H1 (cell line): ENCODE measurements around the gene FRZB. TPM values are rescaled to one million over a fixed set of nuclear protein-coding genes. Genes with fewer than 3 reads are reported as not detected.

Source experiments
- CTCF ChIA-PET: fragments of 300-600 bp; sonication (Branson Sonifier 250); formaldehyde crosslinking; loops from one replicate; lab custom pipeline; 2021; ENCODE audit not compliant: partially characterized antibody; lab: Charles Lee
- POLR2A ChIA-PET: fragments of 300-600 bp; sonication (Branson Sonifier 250); formaldehyde crosslinking; loops from one replicate; lab custom pipeline; 2021; ENCODE audit warnings: inconsistent platforms; ENCODE audit not compliant: partially characterized antibody; lab: Charles Lee
- DNase-seq, 2 experiments: peaks; one replicate each; pipeline versions ENCODE4 v3.0.0 to v3.0.0-alpha.2; 2010 to 2022; ENCODE audit warnings: low spot score in 2 of 2, low read depth in 1 of 2, mixed read lengths in 1 of 2
- FAIRE-seq: peaks from 2 replicates; lab custom pipeline; 2011; peaks lifted over from hg19 to GRCh38; lab: Jason Lieb, UNC
- H2AFZ ChIP-seq: 2 replicates; pipeline ENCODE4 v1.8.1; 2012; ENCODE audit warnings: low read length, inconsistent platforms
- H2AK5ac ChIP-seq: 2 replicates; pipeline ENCODE4 v1.6.1; 2013; ENCODE audit warnings: low read depth, low read length
- H2BK120ac ChIP-seq: replicated peaks from 2 replicates; pipeline ENCODE3; 2013; ENCODE audit warnings: low read depth, low read length, inconsistent platforms
- H2BK12ac ChIP-seq: 2 replicates; pipeline ENCODE4 v1.6.1; 2013; ENCODE audit warnings: low read depth, low read length
- H2BK15ac ChIP-seq: 2 replicates; pipeline ENCODE4 v1.6.1; 2013; ENCODE audit warnings: low read length
- H2BK20ac ChIP-seq: 2 replicates; pipeline ENCODE4 v1.6.1; 2013; ENCODE audit warnings: low read length
- H2BK5ac ChIP-seq: 2 replicates; pipeline ENCODE4 v1.6.1; 2013; ENCODE audit warnings: low read depth, low read length
- H3K14ac ChIP-seq: 2 replicates; pipeline ENCODE4 v1.6.1; 2013; ENCODE audit warnings: inconsistent platforms; ENCODE audit not compliant: insufficient read length
- H3K18ac ChIP-seq: 2 replicates; pipeline ENCODE4 v1.6.1; 2013; ENCODE audit warnings: low read length; ENCODE audit errors: extremely low read depth
- H3K23ac ChIP-seq: 2 replicates; pipeline ENCODE4 v1.6.1; 2013; ENCODE audit warnings: inconsistent platforms; ENCODE audit not compliant: insufficient read length
- H3K23me2 ChIP-seq: 2 replicates; pipeline ENCODE4 v1.6.1; 2013; ENCODE audit warnings: low read depth, low read length
- H3K27ac ChIP-seq: 2 replicates; pipeline ENCODE4 v1.6.1; 2011; ENCODE audit warnings: low read depth, low read length, inconsistent platforms
- H3K27me3 ChIP-seq, 4 experiments: replicated peaks in 1 of 4; 1 replicate in 1 of 4; 2 replicates in 3 of 4; pipeline versions ENCODE4 v1.6.1 to v1.8.1; 2011 to 2013; ENCODE audit warnings: low read length in 3 of 4, mild to moderate bottlenecking in 3 of 4, inconsistent platforms in 2 of 4, mixed read lengths in 2 of 4, moderate library complexity in 1 of 4; ENCODE audit not compliant: control insufficient read depth in 3 of 4, insufficient read depth in 3 of 4; ENCODE audit errors: extremely low read depth in 1 of 4
- H3K36me3 ChIP-seq, 4 experiments: 2 replicates each; pipeline versions ENCODE4 v1.6.1 to v1.8.1; 2011 to 2013; ENCODE audit warnings: mild to moderate bottlenecking in 4 of 4, low read length in 3 of 4, moderate library complexity in 2 of 4, control low read depth in 1 of 4, inconsistent platforms in 1 of 4; ENCODE audit not compliant: insufficient read depth in 4 of 4, control insufficient read depth in 2 of 4
- H3K4ac ChIP-seq: replicated peaks from 2 replicates; pipeline ENCODE3; 2013; ENCODE audit warnings: low read length, low read depth, mixed read lengths, inconsistent platforms; ENCODE audit not compliant: insufficient read length
- H3K4me1 ChIP-seq, 4 experiments: replicated peaks in 1 of 4; 1 replicate in 1 of 4; 2 replicates in 3 of 4; pipeline versions ENCODE4 v1.6.1 to v1.8.1; 2011 to 2013; ENCODE audit warnings: low read length in 3 of 4, inconsistent platforms in 2 of 4, mixed read lengths in 1 of 4; ENCODE audit not compliant: insufficient read depth in 4 of 4, control insufficient read depth in 3 of 4
- H3K4me2 ChIP-seq, 2 experiments: 2 replicates each; pipeline versions ENCODE4 v1.6.1 to v1.8.1; 2011 to 2013; ENCODE audit warnings: low read depth in 2 of 2, low read length in 2 of 2, control low read depth in 1 of 2, inconsistent platforms in 1 of 2, mild to moderate bottlenecking in 1 of 2; ENCODE audit not compliant: insufficient read depth in 1 of 2
- H3K4me3 ChIP-seq, 4 experiments: fragments of 200-600, 300-600 bp in 1 of 4; sonication (generic), shearing (Covaris generic), sonication (Bioruptor Twin) in 1 of 4; 2 replicates each; pipeline versions ENCODE4 v1.5.1 to v1.8.1; 2011 to 2016; ENCODE audit warnings: low read length in 4 of 4, low read depth in 3 of 4, control low read depth in 2 of 4, inconsistent platforms in 2 of 4, mild to moderate bottlenecking in 2 of 4, mixed read lengths in 1 of 4, moderate library complexity in 1 of 4; ENCODE audit not compliant: insufficient read depth in 2 of 4; ENCODE audit errors: extremely low read depth in 1 of 4
- H3K56ac ChIP-seq: replicated peaks from 2 replicates; pipeline ENCODE3; 2013; ENCODE audit warnings: low read depth, mild to moderate bottlenecking, mixed read lengths, low read length, inconsistent platforms; ENCODE audit not compliant: insufficient read length
- H3K79me1 ChIP-seq: 2 replicates; pipeline ENCODE4 v1.6.1; 2013; ENCODE audit warnings: low read depth, low read length, control low read depth
- H3K79me2 ChIP-seq, 2 experiments: 2 replicates each; pipeline versions ENCODE4 v1.6.1 to v1.8.1; 2012 to 2013; ENCODE audit warnings: low read length in 2 of 2, mild to moderate bottlenecking in 2 of 2, inconsistent platforms in 1 of 2; ENCODE audit not compliant: insufficient read depth in 2 of 2, control insufficient read depth in 1 of 2
- H3K9ac ChIP-seq, 4 experiments: replicated peaks in 1 of 4; 1 replicate in 1 of 4; 2 replicates in 3 of 4; pipeline versions ENCODE4 v1.6.1 to v1.8.1; 2011 to 2013; ENCODE audit warnings: low read depth in 3 of 4, low read length in 3 of 4, control low read depth in 2 of 4, mild to moderate bottlenecking in 2 of 4, moderate library complexity in 2 of 4, inconsistent platforms in 1 of 4; ENCODE audit errors: extremely low read depth in 1 of 4
- H3K9me3 ChIP-seq, 2 experiments: 2 replicates each; pipeline versions ENCODE4 v1.6.1 to v1.8.1; 2012 to 2013; ENCODE audit warnings: mild to moderate bottlenecking in 2 of 2, moderate library complexity in 2 of 2, control low read depth in 1 of 2, inconsistent platforms in 1 of 2, low read depth in 1 of 2, low read length in 1 of 2, mixed read lengths in 1 of 2; ENCODE audit not compliant: insufficient read depth in 2 of 2
- H4K20me1 ChIP-seq, 2 experiments: replicated peaks in 1 of 2; 2 replicates each; pipeline versions ENCODE3 to v1.8.1; 2011 to 2013; ENCODE audit warnings: inconsistent platforms in 2 of 2, low read length in 2 of 2, mild to moderate bottlenecking in 1 of 2; ENCODE audit not compliant: insufficient read depth in 2 of 2, control insufficient read depth in 1 of 2
- H4K5ac ChIP-seq: 2 replicates; pipeline ENCODE4 v1.6.1; 2013; ENCODE audit warnings: low read length, low read depth, mixed read lengths, inconsistent platforms; ENCODE audit not compliant: insufficient read length
- H4K8ac ChIP-seq: 2 replicates; pipeline ENCODE4 v1.8.0; 2013; ENCODE audit warnings: mild to moderate bottlenecking, moderate library complexity, low read length, inconsistent platforms; ENCODE audit not compliant: insufficient read depth; ENCODE audit errors: extremely low read depth
- H4K91ac ChIP-seq: replicated peaks from 2 replicates; pipeline ENCODE3; 2013; ENCODE audit warnings: low read length, mixed read lengths, inconsistent platforms; ENCODE audit not compliant: insufficient read length
- ASH2L ChIP-seq: fragments of 200-600, 300-600 bp; sonication (generic); IDR thresholded peaks from one replicate; pipeline ENCODE4 v1.7.1; 2017; ENCODE audit warnings: low read length
- EP300 ChIP-seq, 2 experiments: IDR thresholded peaks; 1 replicate in 1 of 2; 2 replicates in 1 of 2; pipeline ENCODE4 v1.6.1; 2011 to 2012; ENCODE audit warnings: low read depth in 2 of 2, low read length in 2 of 2, mild to moderate bottlenecking in 2 of 2, borderline replicate concordance in 1 of 2, inconsistent platforms in 1 of 2, moderate library complexity in 1 of 2
- FOSL1 ChIP-seq: IDR thresholded peaks from 2 replicates; pipeline ENCODE4 v1.6.1; 2011; ENCODE audit warnings: mild to moderate bottlenecking, low read depth, low read length, moderate library complexity; ENCODE audit not compliant: insufficient read depth
- KDM1A ChIP-seq: fragments of 200-600, 300-600 bp; sonication (generic); IDR thresholded peaks from 2 replicates; pipeline ENCODE4 v1.7.1; 2016; ENCODE audit warnings: mild to moderate bottlenecking, low read length, borderline replicate concordance
- MAFK ChIP-seq: IDR thresholded peaks from 2 replicates; pipeline ENCODE4 v1.6.1; 2012; ENCODE audit warnings: low read depth, mild to moderate bottlenecking, improper control_type of control experiment, low read length
- NANOG ChIP-seq: IDR thresholded peaks from 2 replicates; pipeline ENCODE4 v1.6.1; 2011; ENCODE audit warnings: low read length, low read depth, mild to moderate bottlenecking, inconsistent platforms; ENCODE audit not compliant: insufficient read depth, poor library complexity, severe bottlenecking
- RNF2 ChIP-seq: fragments of 200-900, 300-1000 bp; sonication (generic); IDR thresholded peaks from 2 replicates; pipeline ENCODE4 v1.7.1; 2016; ENCODE audit warnings: borderline replicate concordance, low read depth, mild to moderate bottlenecking, antibody characterized with exemption, low read length; ENCODE audit not compliant: poor library complexity, severe bottlenecking; ENCODE audit errors: missing control alignments
- SIN3A ChIP-seq, 2 experiments: IDR thresholded peaks in 1 of 2; conservative IDR thresholded peaks in 1 of 2; 2 replicates each; pipeline ENCODE4 v1.6.1; 2011 to 2012; ENCODE audit warnings: low read length in 2 of 2, improper control_type of control experiment in 1 of 2, low read depth in 1 of 2, mild to moderate bottlenecking in 1 of 2
- SUZ12 ChIP-seq: fragments of 200-600 bp; sonication (generic); IDR thresholded peaks from 2 replicates; pipeline ENCODE4 v1.6.1; 2012; ENCODE audit warnings: mild to moderate bottlenecking, inconsistent platforms, low read length, moderate library complexity, mixed read lengths
- USF2 ChIP-seq: IDR thresholded peaks from 2 replicates; pipeline ENCODE4 v1.6.1; 2011; ENCODE audit warnings: low read length, improper control_type of control experiment
- WGBS, 2 experiments: shearing (Covaris generic) in 1 of 2; methylation state at CpG; one replicate each; pipeline versions ENCODE4 v1.1.6 to v1.1.7; 2013 to 2015; ENCODE audit warnings: low lambda C conversion rate in 2 of 2, mixed read lengths in 2 of 2, inconsistent platforms in 1 of 2, low coverage in 1 of 2, missing lambda C conversion rate in 1 of 2; ENCODE audit not compliant: insufficient replicate concordance in 2 of 2, insufficient coverage in 1 of 2, insufficient read length in 1 of 2; ENCODE audit errors: extremely low coverage in 1 of 2, missing lambda C conversion rate in 1 of 2; 5-methylcytosine and 5-hydroxymethylcytosine counted together
- polyA plus RNA-seq, 7 experiments: library from polyadenylated mRNA; depleted of rRNA in 3 of 7; stranded (reverse) in 5 of 7; unstranded in 2 of 7; fragments of >200 nt in 5 of 7; fragments of 200-250 nt in 2 of 7; gene quantifications; 1 replicate in 5 of 7; 2 replicates in 1 of 7; 4 replicates in 1 of 7; pipeline versions ENCODE4 v1.2.1 to v1.2.3, GENCODE V29; 2011 to 2013; ENCODE audit warnings: missing spikeins in 2 of 7, mixed read lengths in 2 of 7
- total RNA-seq: library from RNA; stranded (reverse); fragmentation: NEBNext Ultra II Directional; extraction: Animal tissue kit (Norgen Biotek cat#: 25700); gene quantifications from 2 replicates; pipeline ENCODE4 v1.2.1, GENCODE V29; 2021

Gene FRZB
- total and polyA plus RNA-seq, 2 of the 8 experiments (the other 6 are each of a cell fraction or from before 2014, with no cell fraction given), result 4.4 to 4.6 TPM

DNA sequence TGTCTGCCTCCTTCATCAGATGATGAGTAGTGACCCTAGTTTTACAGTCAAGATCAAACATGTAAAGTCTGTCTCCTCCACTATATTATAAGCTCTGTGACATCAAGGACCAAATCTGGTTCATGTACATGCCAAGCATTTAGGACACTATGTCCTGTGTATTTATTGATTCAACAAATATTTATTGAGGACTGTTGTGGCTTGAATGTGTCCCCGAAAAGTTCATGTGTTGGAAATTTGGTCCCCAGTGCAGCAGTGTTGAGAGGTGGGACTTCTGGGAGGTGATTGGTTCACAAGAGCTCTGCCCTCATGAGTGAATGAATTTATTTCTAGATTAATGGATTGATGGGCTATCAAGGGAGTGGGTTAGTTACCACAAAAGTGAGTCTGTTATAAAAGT is 46.6 kb upstream of the FRZB start:
- Histone ChIP-seq H3K4me3 (no peak overlapping the region), H3K56ac (no peak overlapping the region), H3K9ac (no peak overlapping the region), H3K27ac (no peak overlapping the region), H3K79me2 (no peaks in the 10 kb centered on the region), H3K9me3 (no peaks in the 10 kb centered on the region), H4K20me1 (no peaks in the 10 kb centered on the region), H3K23ac (no peak overlapping the region), H2BK20ac (no peak overlapping the region), H2BK15ac (no peak overlapping the region), H3K79me1 (no peaks in the 10 kb centered on the region), H4K91ac (no peak overlapping the region), H3K4me2 (no peak overlapping the region), H3K4me1 (no peaks in the 10 kb centered on the region), H3K27me3 (no peaks in the 10 kb centered on the region), H4K8ac (no peak overlapping the region), H2AFZ (no peak overlapping the region), H3K23me2 (no peaks in the 10 kb centered on the region), H2BK120ac (no peak overlapping the region), H2BK12ac (no peak overlapping the region), H4K5ac (no peak overlapping the region), H3K4ac (no peak overlapping the region), H2BK5ac (no peak overlapping the region), H3K14ac (no peak overlapping the region), H2AK5ac (no peak overlapping the region), H3K36me3 (peaks cover 0 to 27% (median 7%) of the 10 kb centered on the region in 4 experiments; a peak in 5 of 8 replicates), H3K18ac (no peak overlapping the region)
- WGBS, 2 experiments, result 100% methylated on average over 1 of the region's 1 CpG; no CpG with 5 or more reads in 1 of the 2 experiments
- ChIA-PET POLR2A (no interaction called here), CTCF (interaction anchor here (1.1 kb wide), 2 partner anchors 12 to 21 kb away, joined by 3 read pairs; no protein-coding TSS in a partner anchor)
- no peak for FAIRE-seq
- no peak for TF ChIP-seq KDM1A
- no peak for TF ChIP-seq SUZ12
- no peak for TF ChIP-seq FOSL1
- no peak for TF ChIP-seq SIN3A (conservative IDR thresholded peaks at IDR 0.05 in 1 of 2, IDR thresholded peaks at IDR 0.05 in 1 of 2; ENCODE audit: low read depth in 1 of 2, low read length in 2 of 2)
- TF ChIP-seq MAFK, result no peak
- TF ChIP-seq ASH2L, result no peak
- no peak for TF ChIP-seq USF2
- TF ChIP-seq RNF2, result no peak
- no peak for TF ChIP-seq EP300 (IDR thresholded peaks at IDR 0.05; ENCODE audit: borderline replicate concordance in 1 of 2, low read depth in 2 of 2, low read length in 2 of 2)
- no peak for TF ChIP-seq NANOG
- no peak for DNase-seq
